PFSK-1 (cell line): Measurements from ENCODE around the gene ECHS1.

Source experiments
- FOXP2 ChIP-seq: optimal IDR thresholded peaks from 2 replicates; pipeline ENCODE3; 2011; ENCODE audit warnings: borderline replicate concordance, control low read depth, inconsistent platforms; ENCODE audit not compliant: insufficient read depth; ENCODE audit errors: extremely low read length, extremely low read depth
- POLR2AphosphoS5 ChIP-seq: IDR thresholded peaks from 2 replicates; pipeline ENCODE4 v1.6.1; 2012; ENCODE audit warnings: low read depth, mild to moderate bottlenecking, control low read depth, low read length, moderate library complexity
- SIN3A ChIP-seq: IDR thresholded peaks from 2 replicates; pipeline ENCODE4 v1.6.1; 2012; ENCODE audit warnings: mild to moderate bottlenecking, low read length, moderate library complexity, borderline replicate concordance; ENCODE audit not compliant: insufficient read depth
- TAF1 ChIP-seq: IDR thresholded peaks from 2 replicates; pipeline ENCODE4 v1.6.1; 2012; ENCODE audit warnings: low read length, control low read depth, borderline replicate concordance; ENCODE audit not compliant: insufficient read depth
- TF ChIP-seq, protein P1 (sequence below), 2 experiments: IDR thresholded peaks; 2 replicates each; pipeline versions ENCODE4 v1.6.1 to v1.8.0; 2011 to 2012; ENCODE audit warnings: low read depth in 2 of 2, low read length in 2 of 2, control low read depth in 1 of 2, inconsistent platforms in 1 of 2, mild to moderate bottlenecking in 1 of 2, moderate library complexity in 1 of 2; ENCODE audit not compliant: insufficient read depth in 1 of 2

The ECHS1 gene

DNA sequence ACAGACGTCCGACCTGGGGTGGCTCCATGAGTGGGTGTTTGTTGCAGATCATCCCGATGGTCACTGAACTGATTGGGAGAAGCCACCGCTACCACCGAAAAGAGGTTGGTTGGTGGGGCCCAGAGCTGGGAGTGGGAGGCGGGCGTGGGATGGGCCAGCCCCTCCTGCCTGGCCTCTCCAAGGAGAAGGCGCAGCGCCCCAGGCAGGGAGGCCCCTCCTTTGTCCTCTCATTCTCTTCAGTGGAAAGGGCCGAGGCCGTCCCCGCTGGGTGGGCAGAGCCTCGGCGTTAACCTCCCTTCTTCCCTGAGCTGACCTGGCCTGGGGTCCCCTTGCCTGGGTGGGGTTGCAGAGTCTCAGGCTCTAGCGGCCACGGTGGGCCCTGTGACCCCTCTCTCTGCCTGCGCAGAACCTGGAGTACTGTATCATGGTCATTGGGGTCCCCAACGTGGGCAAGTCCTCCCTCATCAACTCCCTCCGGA lies 26.0 kb upstream of the ECHS1 start:
- TF ChIP-seq SIN3A (no peak), TAF1 (no peak)

DNA sequence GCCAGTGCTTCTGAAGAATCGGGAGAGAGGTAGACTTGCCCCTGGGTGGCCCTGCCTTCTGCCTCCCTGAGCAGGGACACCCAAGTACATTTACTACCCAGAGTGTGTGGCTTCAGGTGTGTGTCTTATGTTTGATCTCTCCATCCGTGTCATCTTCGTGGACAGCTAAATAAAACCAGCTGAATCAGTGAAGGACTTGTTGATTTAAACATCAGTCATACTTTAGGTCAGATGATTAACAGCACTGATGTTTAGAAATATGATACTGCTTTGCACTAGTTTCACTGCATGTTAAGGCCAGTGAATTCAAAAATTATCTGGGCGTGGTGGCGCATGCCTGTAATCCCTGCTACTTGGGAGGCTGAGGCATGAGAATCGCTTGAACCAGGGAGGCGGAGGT lies 24.8 kb upstream of the ECHS1 start:
- TF ChIP-seq, protein P1, sequence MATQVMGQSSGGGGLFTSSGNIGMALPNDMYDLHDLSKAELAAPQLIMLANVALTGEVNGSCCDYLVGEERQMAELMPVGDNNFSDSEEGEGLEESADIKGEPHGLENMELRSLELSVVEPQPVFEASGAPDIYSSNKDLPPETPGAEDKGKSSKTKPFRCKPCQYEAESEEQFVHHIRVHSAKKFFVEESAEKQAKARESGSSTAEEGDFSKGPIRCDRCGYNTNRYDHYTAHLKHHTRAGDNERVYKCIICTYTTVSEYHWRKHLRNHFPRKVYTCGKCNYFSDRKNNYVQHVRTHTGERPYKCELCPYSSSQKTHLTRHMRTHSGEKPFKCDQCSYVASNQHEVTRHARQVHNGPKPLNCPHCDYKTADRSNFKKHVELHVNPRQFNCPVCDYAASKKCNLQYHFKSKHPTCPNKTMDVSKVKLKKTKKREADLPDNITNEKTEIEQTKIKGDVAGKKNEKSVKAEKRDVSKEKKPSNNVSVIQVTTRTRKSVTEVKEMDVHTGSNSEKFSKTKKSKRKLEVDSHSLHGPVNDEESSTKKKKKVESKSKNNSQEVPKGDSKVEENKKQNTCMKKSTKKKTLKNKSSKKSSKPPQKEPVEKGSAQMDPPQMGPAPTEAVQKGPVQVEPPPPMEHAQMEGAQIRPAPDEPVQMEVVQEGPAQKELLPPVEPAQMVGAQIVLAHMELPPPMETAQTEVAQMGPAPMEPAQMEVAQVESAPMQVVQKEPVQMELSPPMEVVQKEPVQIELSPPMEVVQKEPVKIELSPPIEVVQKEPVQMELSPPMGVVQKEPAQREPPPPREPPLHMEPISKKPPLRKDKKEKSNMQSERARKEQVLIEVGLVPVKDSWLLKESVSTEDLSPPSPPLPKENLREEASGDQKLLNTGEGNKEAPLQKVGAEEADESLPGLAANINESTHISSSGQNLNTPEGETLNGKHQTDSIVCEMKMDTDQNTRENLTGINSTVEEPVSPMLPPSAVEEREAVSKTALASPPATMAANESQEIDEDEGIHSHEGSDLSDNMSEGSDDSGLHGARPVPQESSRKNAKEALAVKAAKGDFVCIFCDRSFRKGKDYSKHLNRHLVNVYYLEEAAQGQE (IDR thresholded peaks at IDR 0.05; ENCODE audit: insufficient read depth in 1 of 2, low read depth in 2 of 2, low read length in 2 of 2), result no peak
- TF ChIP-seq TAF1, result no peak
- TF ChIP-seq FOXP2, result no peak
- TF ChIP-seq POLR2AphosphoS5, result no peak
- TF ChIP-seq SIN3A, result no peak

DNA sequence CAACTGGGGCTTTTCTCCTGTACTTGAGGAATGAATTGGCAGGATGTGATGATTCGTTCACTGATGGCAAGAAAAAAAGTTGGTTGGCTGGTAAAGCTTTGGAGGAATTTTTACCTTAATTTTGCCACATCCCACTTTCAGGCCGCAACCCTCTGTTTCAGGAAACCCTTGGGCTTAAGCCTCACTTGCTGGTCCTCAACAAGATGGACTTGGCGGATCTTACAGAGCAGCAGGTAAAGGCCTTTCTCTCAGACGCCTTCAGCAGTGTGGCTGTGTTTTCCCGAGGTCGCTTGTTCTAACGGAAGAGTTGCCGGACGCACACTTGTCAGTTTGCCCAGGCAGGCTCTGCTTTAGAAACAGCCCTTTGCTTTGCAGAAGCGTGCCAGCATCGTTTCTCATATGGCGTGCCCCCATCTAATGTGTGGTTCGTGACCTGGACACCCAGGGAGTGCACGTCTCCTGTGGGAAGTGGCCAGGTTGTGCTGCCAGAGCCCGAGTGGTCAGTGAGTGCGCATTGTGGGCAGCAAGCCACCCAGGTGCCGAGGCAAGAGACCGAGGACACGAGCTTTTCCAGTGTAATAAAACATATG lies 23.0 kb upstream of the ECHS1 start:
- no peak for TF ChIP-seq TAF1
- no peak for TF ChIP-seq FOXP2
- no peak for TF ChIP-seq SIN3A
- TF ChIP-seq POLR2AphosphoS5, result no peak
- TF ChIP-seq, protein P1 (IDR thresholded peaks at IDR 0.05; ENCODE audit: insufficient read depth in 1 of 2, low read depth in 2 of 2, low read length in 2 of 2), result no peak

DNA sequence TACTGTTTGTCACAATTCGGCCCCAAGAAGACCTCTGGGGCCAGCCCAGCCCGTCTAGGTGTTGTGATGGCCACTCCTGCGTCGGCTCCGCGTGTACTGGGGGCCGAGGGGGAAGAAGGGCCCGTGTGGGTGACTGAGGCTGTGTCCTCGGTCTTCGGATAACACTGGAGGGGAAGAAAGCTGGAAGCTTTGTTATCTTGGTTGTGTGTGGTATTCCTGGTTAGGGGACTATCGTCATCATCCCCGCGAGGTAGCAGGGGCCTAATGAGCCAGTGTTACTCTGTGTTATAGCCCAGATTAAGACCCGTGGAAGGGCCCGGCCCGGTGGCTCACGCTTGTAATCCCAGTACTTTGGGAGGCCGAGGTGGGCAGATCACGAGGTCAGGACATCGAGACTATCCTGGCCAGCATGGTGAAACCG lies 21.7 kb upstream of the ECHS1 start:
- TF ChIP-seq, protein P1 (IDR thresholded peaks at IDR 0.05; ENCODE audit: insufficient read depth in 1 of 2, low read depth in 2 of 2, low read length in 2 of 2), result no peak
- TF ChIP-seq POLR2AphosphoS5 (no peak), SIN3A (no peak)

DNA sequence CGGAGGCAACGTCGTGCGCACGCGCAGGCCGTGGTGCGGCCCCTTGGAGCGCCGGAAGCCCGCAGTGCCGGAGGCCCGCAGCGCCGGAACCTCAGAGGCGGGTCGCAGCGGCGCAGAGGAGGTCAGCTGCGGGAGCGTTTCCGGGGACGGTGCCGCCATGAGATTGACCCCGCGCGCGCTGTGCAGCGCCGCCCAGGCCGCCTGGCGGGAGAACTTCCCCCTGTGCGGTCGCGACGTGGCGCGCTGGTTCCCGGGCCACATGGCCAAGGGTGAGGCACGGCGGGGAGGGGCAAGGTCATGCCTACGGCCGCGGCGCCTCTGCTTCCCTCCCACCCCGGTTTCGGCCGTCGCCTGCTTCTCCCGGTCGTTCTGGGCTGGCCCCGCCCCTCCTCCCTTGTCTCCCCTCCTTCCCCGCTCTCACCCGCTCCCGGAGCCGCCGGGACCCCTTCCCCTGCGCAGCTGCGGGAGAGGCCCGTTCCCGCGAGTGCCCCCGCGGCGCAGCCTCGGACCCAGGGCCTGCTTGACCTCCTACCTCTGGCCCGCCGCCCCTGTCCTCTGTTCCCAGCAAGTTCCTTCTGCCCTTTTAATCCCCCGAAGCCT lies 21.0 kb upstream of the ECHS1 start, which contains the start of gene MTG1:
Gene MTG1, plus strand, starts transcription at position 94 of the 600 bp plus-strand sequence. Its CDS starts 64 bp downstream, at position 158.
- TF ChIP-seq TAF1, result peak; percentile 75
- TF ChIP-seq SIN3A, result no peak
- peak; percentile 52 for TF ChIP-seq FOXP2
- TF ChIP-seq, protein P1 (IDR thresholded peaks at IDR 0.05; ENCODE audit: insufficient read depth in 1 of 2, low read depth in 2 of 2, low read length in 2 of 2), result no peak
- TF ChIP-seq POLR2AphosphoS5, result peak; percentile 92
